GM21737 (cell line): ENCODE measurements around the gene MOB2.

ENCODE experiments used
- ATAC-seq: cut with Tn5 transposase; IDR thresholded peaks from one replicate; pipeline ENCODE4 v1.9.1; 2021; ENCODE audit warnings: mild to moderate bottlenecking, moderate library complexity; ENCODE audit not compliant: unreplicated experiment

The MOB2 gene

GRCh38 chr11:1486054-1486825 lies at the start of gene MOB2:
Gene MOB2 (minus strand): TSS chr11:1486779. CDS start chr11:1486556, 223 bp downstream.
- no peak for ATAC-seq

DNA sequence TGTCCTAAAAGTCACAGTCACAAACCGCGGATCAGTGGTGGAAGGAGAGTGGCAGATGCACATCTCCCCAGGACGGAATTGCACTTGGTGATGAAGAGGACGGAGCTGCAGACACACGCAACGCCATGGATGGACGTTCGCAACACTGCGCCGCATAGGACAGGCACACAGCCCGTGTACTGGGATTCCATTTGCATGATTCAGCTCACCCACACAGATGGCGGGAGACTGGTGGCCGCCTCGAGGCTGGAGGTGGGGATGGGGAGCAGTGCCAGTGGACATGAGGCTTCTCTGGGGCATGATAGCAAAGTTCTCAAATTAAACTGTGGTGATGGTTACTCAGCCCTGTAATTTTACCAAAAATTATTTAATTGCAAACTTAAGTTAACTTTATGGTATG lies 48.1 kb upstream of the MOB2 start:
- no peak for ATAC-seq

- ATAC-seq = no peak
These were observed 47.6 kb upstream of the MOB2 start for GRCh38 chr11:1534171-1534570.

- no peak for ATAC-seq
These were observed 46.8 kb upstream of the MOB2 start for GRCh38 chr11:1533342-1533725.

- no peak for ATAC-seq
These were observed 46.2 kb upstream of the MOB2 start for GRCh38 chr11:1532606-1533341.

- ATAC-seq = no peak
These were observed 45.5 kb upstream of the MOB2 start for GRCh38 chr11:1532014-1532586.

GRCh38 chr11:1531449-1532013 lies 45.0 kb upstream of the MOB2 start:
- ATAC-seq = no peak

- no peak for ATAC-seq
These were observed 44.3 kb upstream of the MOB2 start for GRCh38 chr11:1530686-1531448.

GRCh38 chr11:1529774-1530173 lies 43.2 kb upstream of the MOB2 start:
- ATAC-seq = no peak

DNA sequence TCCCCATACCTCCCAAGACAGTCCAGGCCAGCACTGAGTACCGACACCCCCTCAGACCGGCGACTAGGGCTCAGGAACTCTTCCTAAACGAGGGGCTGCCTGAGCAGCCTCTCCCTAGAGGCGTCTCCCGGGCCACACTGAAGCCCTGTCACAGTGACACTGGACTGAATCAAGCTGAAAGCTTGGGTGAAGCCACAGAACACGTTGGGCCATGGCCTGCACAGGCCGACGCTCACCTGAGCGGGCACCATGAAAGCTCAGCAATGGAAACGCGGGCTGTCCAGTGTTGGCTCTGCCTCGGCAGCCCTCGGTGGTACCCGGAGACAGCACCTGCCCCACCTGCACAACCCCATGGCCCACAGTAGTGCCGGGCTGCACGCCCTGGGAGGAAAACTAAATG lies 42.7 kb upstream of the MOB2 start:
- ATAC-seq = no peak

GRCh38 chr11:1528710-1529109 lies 42.1 kb upstream of the MOB2 start:
- no peak for ATAC-seq

GRCh38 chr11:1526785-1527184 lies 40.2 kb upstream of the MOB2 start:
- no peak for ATAC-seq

- peak; percentile 40 for ATAC-seq
These were observed 37.2 kb upstream of the MOB2 start for GRCh38 chr11:1523779-1524178.

- ATAC-seq = no peak
These were observed 36.5 kb upstream of the MOB2 start for GRCh38 chr11:1523077-1523476.

DNA sequence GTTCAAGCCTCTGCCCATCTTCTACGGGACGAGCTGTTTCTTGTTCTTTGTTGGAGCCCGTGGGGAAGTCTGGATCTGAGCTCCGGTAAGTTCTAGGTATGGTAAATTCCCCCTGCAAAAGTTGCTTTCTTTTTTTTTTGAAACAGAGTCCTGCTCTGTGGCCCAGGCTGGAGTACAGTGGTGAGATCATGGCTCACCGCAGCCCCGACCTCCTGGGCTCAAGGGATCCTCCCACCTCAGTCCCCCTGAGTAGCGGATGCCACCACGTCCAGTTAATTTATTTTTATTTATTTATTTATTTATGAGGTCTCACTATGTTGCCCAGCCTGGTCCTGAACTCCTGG lies 35.5 kb upstream of the MOB2 start:
- peak; percentile 10 for ATAC-seq

GRCh38 chr11:1521382-1522080 lies 35.0 kb upstream of the MOB2 start:
- ATAC-seq = peak; percentile 81

DNA sequence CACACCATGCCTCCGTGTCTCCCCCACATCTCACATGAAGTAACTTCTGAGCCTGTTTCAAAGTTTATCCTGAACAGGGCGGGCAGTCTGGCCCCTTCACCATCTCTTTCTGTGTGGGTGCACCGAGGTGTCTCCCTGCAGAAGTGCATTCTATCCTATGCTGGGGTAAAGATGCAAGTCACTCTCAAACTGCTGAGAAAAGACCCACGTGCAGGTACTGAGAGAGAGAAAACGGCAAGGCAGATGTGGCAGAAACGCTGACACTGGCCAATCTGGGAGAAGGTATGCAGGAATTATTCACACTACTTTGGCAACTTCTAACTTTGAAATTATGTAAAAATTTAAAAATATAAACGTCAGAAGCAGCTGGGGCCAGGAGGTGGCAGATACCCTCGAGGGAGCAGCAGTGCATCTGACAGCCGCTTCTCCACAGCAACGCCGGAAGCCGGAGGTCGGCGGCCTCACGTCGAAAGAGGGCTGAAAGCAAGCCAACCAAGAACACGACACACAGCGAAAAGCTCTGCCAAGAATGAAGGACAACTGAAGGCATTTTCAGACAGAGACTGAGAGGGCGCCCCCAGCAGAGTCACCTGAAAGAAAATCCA lies 34.2 kb upstream of the MOB2 start:
- no peak for ATAC-seq

GRCh38 chr11:1520209-1520662 lies 33.7 kb upstream of the MOB2 start:
- ATAC-seq = no peak

DNA sequence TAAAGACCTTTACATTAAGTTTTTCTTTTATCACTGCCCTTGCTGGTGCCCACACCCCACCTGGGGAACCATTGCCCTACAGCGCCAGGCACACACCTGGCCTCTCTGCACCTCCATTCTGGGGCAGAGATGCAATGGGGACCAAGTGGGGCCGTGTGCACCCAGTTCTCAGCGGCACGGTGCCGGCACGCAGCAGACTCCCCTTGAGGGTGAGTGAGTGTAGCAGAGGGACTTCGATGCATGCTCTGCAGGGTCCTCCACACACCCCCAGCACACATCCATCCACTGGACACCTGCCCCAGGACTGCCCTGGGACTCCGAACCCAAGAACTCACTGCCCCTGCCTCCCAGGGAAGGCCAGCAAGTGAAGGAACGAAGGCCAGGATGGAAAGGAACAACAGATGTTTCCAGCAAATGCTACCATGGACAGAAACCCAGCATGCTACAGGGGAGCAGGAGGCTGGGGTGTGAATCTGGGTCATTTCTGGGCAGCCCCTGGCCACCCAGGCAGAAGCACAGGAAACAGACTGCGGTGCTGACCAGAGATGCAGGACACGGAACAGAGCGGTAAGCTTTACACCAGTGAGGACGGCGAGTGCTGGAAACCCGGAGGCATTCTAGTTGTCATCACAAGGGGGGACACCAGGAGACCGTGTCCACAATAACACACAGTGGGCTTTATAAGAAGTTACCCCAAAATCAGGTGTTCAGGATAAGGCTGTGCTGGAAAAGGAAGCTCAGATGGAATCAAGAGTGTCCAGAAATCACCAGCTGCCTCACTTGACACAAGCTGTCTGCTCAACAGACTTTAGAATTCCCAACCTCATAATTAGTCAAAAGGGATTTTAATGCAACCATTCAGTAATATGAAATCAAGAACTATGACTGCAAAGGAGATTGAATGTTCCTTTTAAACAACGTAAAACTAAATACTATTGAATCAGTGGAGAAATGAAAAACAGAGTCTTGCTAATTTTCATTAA lies 32.7 kb upstream of the MOB2 start:
- no peak for ATAC-seq
